Left lung (tissue), 10 donors: ENCODE results near the gene SETD1A. TPM values are rescaled to one million over a fixed set of nuclear protein-coding genes. Genes with fewer than 3 reads are reported as not detected.
"Not testable (repeated sequence)": the region's sequence is repeated elsewhere in the genome, so short reads cannot be mapped to it uniquely, and the experiment has no call there.

ENCODE experiments used
- ATAC-seq: fragments of 200-7000 bp; cut with Tn5 transposase; one replicate; pipeline ENCODE4 v1.9.1; 2020; ENCODE audit warnings: moderate library complexity
- DNase-seq, 4 donors: peaks; one replicate each; pipeline ENCODE4 v3.0.0-alpha.2; 2013 to 2020
- H3K27ac ChIP-seq, 2 donors: fragments of 200-600 bp; sonication (generic) in 1 of 2; one replicate each; pipeline versions ENCODE4 v1.5.0 to v1.8.0; 2020 to 2021
- H3K27me3 ChIP-seq, 2 donors: fragments of 200-600 bp; sonication (generic) in 1 of 2; one replicate each; pipeline versions ENCODE4 v1.5.0 to v1.8.0; 2020 to 2021
- H3K36me3 ChIP-seq, 2 donors: fragments of 200-600 bp; sonication (generic) in 1 of 2; one replicate each; pipeline versions ENCODE4 v1.5.0 to v1.8.0; 2020 to 2021
- H3K4me1 ChIP-seq, 2 donors: fragments of 200-600 bp; one replicate each; pipeline ENCODE4 v1.8.0; 2021
- H3K4me3 ChIP-seq, 2 donors: fragments of 200-600 bp; sonication (generic) in 1 of 2; one replicate each; pipeline versions ENCODE4 v1.5.0 to v1.8.0; 2020 to 2021; ENCODE audit warnings: mild to moderate bottlenecking in 1 of 2
- H3K9me3 ChIP-seq, 2 donors: fragments of 200-600 bp; sonication (generic) in 1 of 2; one replicate each; pipeline versions ENCODE4 v1.5.0 to v1.8.0; 2020 to 2021
- intact Hi-C, 2 donors: fragments of 100-400 bp; cut with DNase I; formaldehyde crosslinking; loops; one replicate each; pipeline versions ENCODE4 v1.11.2 to v1.14.2; 2022
- polyA plus RNA-seq, 6 donors: library from polyadenylated mRNA; unstranded; fragments of 120-200 nt; gene quantifications; one replicate each; pipeline ENCODE4 v1.2.1, GENCODE V29; 2013; ENCODE audit not compliant: insufficient read length in 6 of 6
- total RNA-seq, 2 donors: library from RNA; stranded (reverse); fragmentation: NEBNext Ultra II Directional; extraction: Animal tissue kit (Norgen Biotek cat#: 25700); gene quantifications; one replicate each; pipeline ENCODE4 v1.2.1, GENCODE V29; 2021
- TF ChIP-seq, protein P1 (sequence below), 2 donors: fragments of 200-600 bp; sonication (generic) in 1 of 2; IDR thresholded peaks; one replicate each; pipeline versions ENCODE4 v1.5.0 to v1.8.0; 2021; ENCODE audit warnings: antibody characterized with exemption in 2 of 2
- donor health status: DM: no; HTN: yes; CAD: no.
- donor health status: DM: no; HTN: no; CAD: no.

SETD1A gene
- total and polyA plus RNA-seq, 8 donors = 12.1 to 21.5 (median 15.3) TPM

- no peaks in the 10 kb centered on the region for H3K9me3 ChIP-seq
- H3K4me1 ChIP-seq = no peaks in the 10 kb centered on the region
- TF ChIP-seq, protein P1, sequence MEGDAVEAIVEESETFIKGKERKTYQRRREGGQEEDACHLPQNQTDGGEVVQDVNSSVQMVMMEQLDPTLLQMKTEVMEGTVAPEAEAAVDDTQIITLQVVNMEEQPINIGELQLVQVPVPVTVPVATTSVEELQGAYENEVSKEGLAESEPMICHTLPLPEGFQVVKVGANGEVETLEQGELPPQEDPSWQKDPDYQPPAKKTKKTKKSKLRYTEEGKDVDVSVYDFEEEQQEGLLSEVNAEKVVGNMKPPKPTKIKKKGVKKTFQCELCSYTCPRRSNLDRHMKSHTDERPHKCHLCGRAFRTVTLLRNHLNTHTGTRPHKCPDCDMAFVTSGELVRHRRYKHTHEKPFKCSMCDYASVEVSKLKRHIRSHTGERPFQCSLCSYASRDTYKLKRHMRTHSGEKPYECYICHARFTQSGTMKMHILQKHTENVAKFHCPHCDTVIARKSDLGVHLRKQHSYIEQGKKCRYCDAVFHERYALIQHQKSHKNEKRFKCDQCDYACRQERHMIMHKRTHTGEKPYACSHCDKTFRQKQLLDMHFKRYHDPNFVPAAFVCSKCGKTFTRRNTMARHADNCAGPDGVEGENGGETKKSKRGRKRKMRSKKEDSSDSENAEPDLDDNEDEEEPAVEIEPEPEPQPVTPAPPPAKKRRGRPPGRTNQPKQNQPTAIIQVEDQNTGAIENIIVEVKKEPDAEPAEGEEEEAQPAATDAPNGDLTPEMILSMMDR (IDR thresholded peaks at IDR 0.05) = no peak
- DNase-seq (no peak), ATAC-seq (no peak)
- H3K27me3 ChIP-seq = peaks cover 38 to 91% of the 10 kb centered on the region in 2 donors
- no peak overlapping the region for H3K27ac ChIP-seq
- intact Hi-C loops = loop anchor here in 1 of 2 donors (10.0 kb wide), 1 partner anchor 66 kb away; the partner anchor contains the start of genes ZNF646 and ZNF668
- no peaks in the 10 kb centered on the region for H3K36me3 ChIP-seq
- no peak overlapping the region for H3K4me3 ChIP-seq
Observed at GRCh38 chr16:31009120-31009519, 51.6 kb downstream of the SETD1A start.

GRCh38 chr16:31009894-31010584 lies 52.5 kb downstream of the SETD1A start:
- TF ChIP-seq, protein P1 (IDR thresholded peaks at IDR 0.05) = no peak
- Histone ChIP-seq H3K27me3 (peaks cover 38 to 92% of the 10 kb centered on the region in 2 donors), H3K27ac (no peak overlapping the region), H3K4me1 (no peaks in the 10 kb centered on the region), H3K9me3 (no peaks in the 10 kb centered on the region), H3K4me3 (no peak overlapping the region), H3K36me3 (no peaks in the 10 kb centered on the region)
- ATAC-seq (no peak), DNase-seq (no peak)
- intact Hi-C loops = loop anchor here in 1 of 2 donors (10.0 kb wide), 1 partner anchor 65 kb away; the partner anchor contains the start of genes ZNF646 and ZNF668

DNA sequence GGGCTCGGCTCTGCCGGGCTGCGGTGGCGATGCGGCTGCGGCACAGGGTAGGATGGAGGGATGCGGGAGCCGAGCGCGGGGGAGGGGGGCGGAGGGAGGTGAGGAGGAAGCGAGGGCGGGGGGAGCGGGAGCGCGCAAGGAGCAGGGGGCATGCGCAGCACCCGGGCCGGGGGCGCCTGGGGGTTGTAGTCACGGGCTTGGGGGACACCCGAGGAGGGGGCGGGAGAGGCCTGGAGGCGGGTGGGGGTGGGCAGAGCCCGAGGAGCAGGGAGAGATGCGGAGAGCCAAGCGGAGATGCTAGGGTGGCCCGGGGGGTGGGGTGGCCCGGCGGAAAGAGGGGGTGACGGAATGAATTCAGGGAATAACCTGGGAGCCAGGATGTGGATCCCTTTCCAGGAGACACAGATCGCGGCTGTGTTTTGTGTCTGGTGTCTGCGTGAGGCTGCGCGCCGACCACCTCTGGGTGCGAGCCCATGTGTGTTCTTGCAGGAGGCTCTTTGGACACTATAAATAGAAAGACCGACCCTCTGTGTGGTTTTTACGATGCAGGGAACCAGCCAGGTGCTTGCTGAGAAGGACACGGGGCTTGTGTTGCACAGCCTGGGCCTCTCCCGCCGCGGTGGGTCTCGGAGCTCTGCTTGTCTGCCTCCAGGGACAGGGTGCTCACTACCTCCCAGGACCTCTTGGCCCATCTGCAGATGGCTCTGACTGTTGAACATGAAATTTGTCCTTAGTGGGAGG lies 53.2 kb downstream of the SETD1A start, which contains the start of gene STX1B:
Gene STX1B (minus strand): TSS at position 54 of the 741 bp plus-strand sequence. CDS start 242 bp downstream, outside the sequence.
- TF ChIP-seq, protein P1 (IDR thresholded peaks at IDR 0.05) = no peak
- H3K4me3 ChIP-seq = no peak within 1 kb of the TSS
- no peaks in the 10 kb centered on the region for H3K4me1 ChIP-seq
- intact Hi-C loops = no loop called here
- H3K27me3 ChIP-seq = peaks cover 38 to 94% of the 10 kb centered on the region in 2 donors
- H3K9me3 ChIP-seq = no peaks in the 10 kb centered on the region
- H3K27ac ChIP-seq = no peak within 1 kb of the TSS
- H3K36me3 ChIP-seq = no peaks in the 10 kb centered on the region
- DNase-seq (peak in 1 of 4 donors; percentile 28), ATAC-seq (no peak)

- DNase-seq, H3K4me3 ChIP-seq, H3K9me3 ChIP-seq, intact Hi-C loops, H3K4me1 ChIP-seq, H3K36me3 ChIP-seq, H3K27ac ChIP-seq, ATAC-seq: not testable (repeated sequence)
- H3K27me3 ChIP-seq = peaks cover 38 to 95% of the 10 kb centered on the region in 2 donors
Observed at GRCh38 chr16:31011815-31012214, 54.3 kb downstream of the SETD1A start.

- H3K27ac ChIP-seq, H3K4me1 ChIP-seq, H3K36me3 ChIP-seq, H3K4me3 ChIP-seq, intact Hi-C loops, DNase-seq, ATAC-seq, H3K9me3 ChIP-seq: not testable (repeated sequence)
- H3K27me3 ChIP-seq = peaks cover 32 to 92% of the 10 kb centered on the region in 2 donors
Observed at GRCh38 chr16:31013292-31013691, 55.7 kb downstream of the SETD1A start.

DNA sequence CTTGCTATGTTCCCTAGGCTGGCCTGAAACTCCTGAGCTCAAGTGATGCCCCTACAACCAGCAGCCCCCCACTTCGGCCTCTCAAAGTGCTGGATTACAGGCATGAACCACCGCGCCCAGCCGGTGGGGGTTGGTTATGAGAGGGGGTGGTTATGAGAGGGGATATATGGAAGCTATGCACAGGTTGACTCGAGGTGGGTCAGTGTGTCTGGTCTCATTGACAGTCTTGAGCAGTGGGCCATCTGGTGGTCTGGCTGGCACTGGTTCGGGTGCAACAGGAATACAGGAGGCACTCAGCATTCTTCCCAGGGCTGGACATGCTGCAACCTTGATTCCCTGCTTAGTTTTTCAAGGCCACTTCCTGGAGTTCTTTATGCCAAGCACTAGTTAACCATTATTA lies 58.5 kb downstream of the SETD1A start:
- Histone ChIP-seq H3K27ac (no peak overlapping the region), H3K27me3 (peaks cover 12 to 65% of the 10 kb centered on the region in 2 donors), H3K4me1 (no peaks in the 10 kb centered on the region), H3K9me3 (no peaks in the 10 kb centered on the region), H3K4me3 (no peak overlapping the region), H3K36me3 (no peaks in the 10 kb centered on the region)
- TF ChIP-seq, protein P1 (IDR thresholded peaks at IDR 0.05) = no peak
- ATAC-seq (no peak), DNase-seq (no peak)
- intact Hi-C loops = no loop called here

DNA sequence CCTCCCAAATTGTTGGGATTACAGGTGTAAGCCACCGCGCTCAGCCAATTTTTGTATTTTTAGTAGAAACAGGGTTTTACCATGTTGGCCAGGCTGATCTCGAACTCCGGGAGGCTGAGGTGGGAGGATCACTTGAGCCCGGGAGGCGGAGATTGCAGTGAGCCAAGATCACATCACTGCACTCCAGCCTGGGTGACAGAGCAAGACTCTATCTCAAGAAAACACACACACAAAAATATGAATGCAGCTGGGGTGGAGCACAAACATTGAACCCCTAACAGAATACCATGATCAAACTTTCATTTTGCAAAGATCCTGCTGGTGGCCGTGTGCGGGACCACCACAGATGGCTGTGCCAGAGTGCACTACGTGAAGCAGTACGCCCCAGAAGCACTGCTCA lies 60.2 kb downstream of the SETD1A start:
- intact Hi-C loops, DNase-seq, H3K36me3 ChIP-seq, H3K9me3 ChIP-seq, H3K4me1 ChIP-seq, H3K4me3 ChIP-seq, H3K27ac ChIP-seq, ATAC-seq: not testable (repeated sequence)
- H3K27me3 ChIP-seq = peaks cover 0 to 48% of the 10 kb centered on the region in 2 donors
